Measurements from ENCODE around the gene PARP3.

Gene PARP3

DNA sequence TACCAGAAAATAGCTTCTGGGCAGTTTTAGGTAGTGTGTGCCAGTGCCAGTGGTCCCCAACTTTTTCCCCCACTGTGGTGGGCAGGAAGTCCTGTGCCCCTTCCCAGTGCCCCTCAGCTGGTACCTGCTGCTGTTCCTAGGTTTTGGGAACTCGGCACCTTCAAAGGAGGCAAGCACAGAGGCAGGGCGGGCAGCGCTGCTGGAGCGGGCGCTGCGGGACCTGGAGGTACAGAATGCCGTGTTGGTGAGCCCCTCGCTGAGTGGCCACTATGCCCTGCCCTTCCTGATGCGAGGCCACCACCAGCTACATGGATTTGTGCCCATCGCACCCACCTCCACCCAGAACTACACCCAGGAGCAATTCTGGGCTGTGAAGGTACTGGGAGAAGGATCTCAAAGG lies 38.1 kb downstream of the PARP3 start:
- peaks cover 19% of the 10 kb centered on the region for H3K27me3 ChIP-seq (ENCODE audit: control insufficient read depth, insufficient read depth, low read length)
- H3K4me3 ChIP-seq (ENCODE audit: low read depth, low read length): no peak overlapping the region

GRCh38 chr3:51982352-51982837 lies 40.2 kb downstream of the PARP3 start:
- Histone ChIP-seq H3K36me3 (ENCODE audit: control insufficient read depth, insufficient read depth, low read length) (no peaks in the 10 kb centered on the region), H3K27me3 (ENCODE audit: control insufficient read depth, insufficient read depth, low read length) (0 out of 2 replicates have a peak, but pooled peaks cover 2% of the 10 kb centered on the region), H3K9ac (ENCODE audit: low read depth, low read length) (peak overlapping the region; percentile 59), H3K9me3 (ENCODE audit: control insufficient read depth, insufficient read depth, low read length) (no peaks in the 10 kb centered on the region), H3K4me3 (ENCODE audit: low read depth, low read length) (peak overlapping the region; percentile 76), H3K4me1 (ENCODE audit: control insufficient read depth, insufficient read depth, low read length) (peaks cover 8% of the 10 kb centered on the region; the same call in 1 of the 2 replicates), H3K27ac (ENCODE audit: low read depth, low read length) (peak overlapping the region; percentile 94)

More for the DNA sequence above, 38.1 kb downstream of the PARP3 start:
- Histone ChIP-seq H3K27ac (ENCODE audit: low read depth, low read length) (no peak overlapping the region), H3K4me1 (ENCODE audit: control insufficient read depth, insufficient read depth, low read length) (peaks cover 14% of the 10 kb centered on the region), H3K36me3 (ENCODE audit: control insufficient read depth, insufficient read depth, low read length) (no peaks in the 10 kb centered on the region), H3K9ac (ENCODE audit: low read depth, low read length) (no peak overlapping the region), H3K9me3 (ENCODE audit: control insufficient read depth, insufficient read depth, low read length) (no peaks in the 10 kb centered on the region)

- Histone ChIP-seq H3K36me3 (ENCODE audit: control insufficient read depth, insufficient read depth, low read length) (no peaks in the 10 kb centered on the region), H3K9me3 (ENCODE audit: control insufficient read depth, insufficient read depth, low read length) (no peaks in the 10 kb centered on the region), H3K27ac (ENCODE audit: low read depth, low read length) (peak within 1 kb of the TSS; percentile 94), H3K4me1 (ENCODE audit: control insufficient read depth, insufficient read depth, low read length) (peaks cover 8% of the 10 kb centered on the region; the same call in 1 of the 2 replicates), H3K9ac (ENCODE audit: low read depth, low read length) (peak within 1 kb of the TSS; percentile 59), H3K27me3 (ENCODE audit: control insufficient read depth, insufficient read depth, low read length) (no peaks in the 10 kb centered on the region), H3K4me3 (ENCODE audit: low read depth, low read length) (peak within 1 kb of the TSS; percentile 76)
Observed at GRCh38 chr3:51982838-51983577, 40.8 kb downstream of the PARP3 start, which contains the start of gene ACY1. Gene ACY1, plus strand, starts transcription at chr3:51983535. Its CDS starts 530 bp downstream, at chr3:51984065.

DNA sequence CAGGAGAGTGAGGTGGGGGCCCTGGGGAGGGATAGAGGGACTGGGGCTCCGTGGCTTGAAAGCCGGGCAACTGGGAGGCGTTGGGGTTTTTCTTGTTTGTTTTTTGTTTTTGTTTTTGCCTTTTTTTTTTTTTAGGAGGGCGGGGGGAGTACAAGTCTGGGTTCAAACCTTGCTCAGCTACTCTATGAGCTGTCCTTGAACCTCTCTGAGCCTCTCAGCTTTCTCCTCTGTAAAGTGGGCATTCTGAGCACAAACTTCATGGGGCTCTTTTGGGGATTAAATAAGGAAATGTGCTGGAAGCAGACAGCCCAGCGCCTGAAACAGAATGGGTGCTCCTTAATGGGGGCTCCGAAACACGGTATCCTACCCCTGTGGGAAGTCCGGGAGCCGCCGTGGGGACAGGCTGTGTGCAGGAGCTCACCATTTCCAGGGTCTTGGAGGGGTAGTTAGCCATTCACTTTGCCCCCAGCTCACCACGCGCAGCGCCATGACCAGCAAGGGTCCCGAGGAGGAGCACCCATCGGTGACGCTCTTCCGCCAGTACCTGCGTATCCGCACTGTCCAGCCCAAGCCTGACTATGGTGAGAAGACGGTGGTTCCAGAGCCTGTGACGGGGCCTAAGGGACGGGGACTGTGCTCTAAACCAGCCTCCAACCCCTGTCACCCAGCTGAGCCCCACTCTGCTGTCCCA lies 41.6 kb downstream of the PARP3 start:
- no peaks in the 10 kb centered on the region for H3K27me3 ChIP-seq (ENCODE audit: control insufficient read depth, insufficient read depth, low read length)
- H3K9me3 ChIP-seq (ENCODE audit: control insufficient read depth, insufficient read depth, low read length): no peaks in the 10 kb centered on the region
- no peaks in the 10 kb centered on the region for H3K36me3 ChIP-seq (ENCODE audit: control insufficient read depth, insufficient read depth, low read length)
- H3K27ac ChIP-seq (ENCODE audit: low read depth, low read length): peak overlapping the region; percentile 94
- peak overlapping the region; percentile 59 for H3K9ac ChIP-seq (ENCODE audit: low read depth, low read length)
- peaks cover 8% of the 10 kb centered on the region; the same call in 1 of the 2 replicates for H3K4me1 ChIP-seq (ENCODE audit: control insufficient read depth, insufficient read depth, low read length)
- peak overlapping the region; percentile 76 for H3K4me3 ChIP-seq (ENCODE audit: low read depth, low read length)

GRCh38 chr3:51984269-51984647 lies 42.1 kb downstream of the PARP3 start:
- Histone ChIP-seq H3K27me3 (ENCODE audit: control insufficient read depth, insufficient read depth, low read length) (no peaks in the 10 kb centered on the region), H3K4me1 (ENCODE audit: control insufficient read depth, insufficient read depth, low read length) (peaks cover 8% of the 10 kb centered on the region; the same call in 1 of the 2 replicates), H3K9me3 (ENCODE audit: control insufficient read depth, insufficient read depth, low read length) (no peaks in the 10 kb centered on the region), H3K4me3 (ENCODE audit: low read depth, low read length) (no peak overlapping the region), H3K36me3 (ENCODE audit: control insufficient read depth, insufficient read depth, low read length) (peaks cover 3% of the 10 kb centered on the region; the same call in 1 of the 2 replicates), H3K27ac (ENCODE audit: low read depth, low read length) (no peak overlapping the region), H3K9ac (ENCODE audit: low read depth, low read length) (no peak overlapping the region)

DNA sequence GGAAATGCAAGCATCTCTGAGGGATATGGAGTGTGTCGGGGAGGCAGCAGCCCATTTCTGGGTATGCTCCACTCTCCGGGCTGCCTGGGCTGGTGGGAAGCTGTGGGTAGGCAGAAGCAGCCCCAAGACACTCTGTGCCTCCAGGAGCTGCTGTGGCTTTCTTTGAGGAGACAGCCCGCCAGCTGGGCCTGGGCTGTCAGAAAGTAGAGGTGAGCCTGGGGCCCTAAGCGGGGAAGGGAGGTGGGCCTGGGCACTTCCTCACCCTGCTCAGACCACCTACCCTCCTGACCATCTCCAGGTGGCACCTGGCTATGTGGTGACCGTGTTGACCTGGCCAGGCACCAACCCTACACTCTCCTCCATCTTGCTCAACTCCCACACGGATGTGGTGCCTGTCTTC lies 42.9 kb downstream of the PARP3 start:
- Histone ChIP-seq H3K9me3 (ENCODE audit: control insufficient read depth, insufficient read depth, low read length) (no peaks in the 10 kb centered on the region), H3K4me3 (ENCODE audit: low read depth, low read length) (no peak overlapping the region), H3K9ac (ENCODE audit: low read depth, low read length) (no peak overlapping the region), H3K4me1 (ENCODE audit: control insufficient read depth, insufficient read depth, low read length) (peaks cover 8% of the 10 kb centered on the region; the same call in 1 of the 2 replicates), H3K36me3 (ENCODE audit: control insufficient read depth, insufficient read depth, low read length) (peaks cover 3% of the 10 kb centered on the region; the same call in 1 of the 2 replicates), H3K27ac (ENCODE audit: low read depth, low read length) (no peak overlapping the region), H3K27me3 (ENCODE audit: control insufficient read depth, insufficient read depth, low read length) (no peaks in the 10 kb centered on the region)

DNA sequence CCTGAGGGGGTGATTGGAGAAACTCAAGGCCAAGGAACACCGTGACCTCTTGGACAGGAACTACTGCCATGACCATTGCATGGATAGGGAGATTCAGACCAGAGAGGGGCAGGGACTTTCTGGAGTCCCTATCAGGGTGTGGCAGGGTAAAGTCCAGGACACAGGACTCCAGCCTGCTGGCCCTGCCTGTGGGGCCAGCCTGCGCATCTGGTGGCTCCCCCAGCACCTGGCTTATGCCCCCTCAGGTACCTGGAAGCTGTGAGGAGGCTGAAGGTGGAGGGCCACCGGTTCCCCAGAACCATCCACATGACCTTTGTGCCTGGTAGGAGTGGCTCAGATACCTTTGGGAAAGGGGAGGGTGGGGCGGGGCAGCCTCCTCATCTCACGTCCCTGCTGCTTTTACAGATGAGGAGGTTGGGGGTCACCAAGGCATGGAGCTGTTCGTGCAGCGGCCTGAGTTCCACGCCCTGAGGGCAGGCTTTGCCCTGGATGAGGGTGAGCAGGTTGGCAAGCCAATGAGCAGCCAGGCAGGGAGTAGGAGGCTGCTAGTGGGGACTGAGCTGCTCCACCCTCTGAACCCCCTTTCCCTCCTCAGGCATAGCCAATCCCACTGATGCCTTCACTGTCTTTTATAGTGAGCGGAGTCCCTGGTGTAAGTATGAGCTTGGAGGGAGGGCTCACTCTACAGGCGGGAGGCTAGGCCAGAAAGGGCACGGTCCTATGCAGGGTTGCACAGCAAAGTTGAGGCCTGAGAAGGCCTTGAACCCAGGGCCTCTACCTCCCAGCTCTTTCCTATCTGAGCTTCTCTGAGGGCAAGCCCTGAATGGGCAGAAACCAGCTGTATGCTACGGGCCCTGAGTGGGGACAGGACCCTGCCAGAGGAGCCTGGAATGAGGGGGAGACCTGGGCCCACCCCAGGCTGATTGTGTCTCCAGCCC lies 44.1 kb downstream of the PARP3 start:
- Histone ChIP-seq H3K36me3 (ENCODE audit: control insufficient read depth, insufficient read depth, low read length) (peaks cover 3% of the 10 kb centered on the region; the same call in 1 of the 2 replicates), H3K4me3 (ENCODE audit: low read depth, low read length) (no peak overlapping the region), H3K27ac (ENCODE audit: low read depth, low read length) (no peak overlapping the region), H3K4me1 (ENCODE audit: control insufficient read depth, insufficient read depth, low read length) (peaks cover 8% of the 10 kb centered on the region; the same call in 1 of the 2 replicates), H3K27me3 (ENCODE audit: control insufficient read depth, insufficient read depth, low read length) (no peaks in the 10 kb centered on the region), H3K9ac (ENCODE audit: low read depth, low read length) (no peak overlapping the region), H3K9me3 (ENCODE audit: control insufficient read depth, insufficient read depth, low read length) (no peaks in the 10 kb centered on the region)

DNA sequence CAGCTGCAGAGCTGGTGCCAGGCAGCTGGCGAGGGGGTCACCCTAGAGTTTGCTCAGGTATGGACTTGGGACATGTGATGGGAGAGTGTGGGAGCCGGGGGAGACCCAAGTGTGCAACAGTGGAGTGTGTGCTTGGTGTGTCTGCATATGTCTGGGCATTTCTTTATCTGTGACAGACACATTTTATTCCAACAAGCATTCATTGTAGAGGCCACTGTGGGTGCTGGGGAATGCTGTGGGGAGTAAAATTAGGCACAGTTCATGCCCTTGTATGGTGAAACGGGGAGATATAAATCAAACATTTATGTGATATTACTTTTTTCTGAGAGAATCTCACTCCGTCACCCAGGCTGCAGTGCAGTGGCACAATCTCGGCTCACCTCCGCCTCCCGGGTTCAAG lies 45.4 kb downstream of the PARP3 start:
- H3K4me1 ChIP-seq (ENCODE audit: control insufficient read depth, insufficient read depth, low read length): 0 out of 2 replicates have a peak, but pooled peaks cover 4% of the 10 kb centered on the region
- H3K27me3 ChIP-seq (ENCODE audit: control insufficient read depth, insufficient read depth, low read length): no peaks in the 10 kb centered on the region
- no peak overlapping the region for H3K9ac ChIP-seq (ENCODE audit: low read depth, low read length)
- no peak overlapping the region for H3K27ac ChIP-seq (ENCODE audit: low read depth, low read length)
- no peak overlapping the region for H3K4me3 ChIP-seq (ENCODE audit: low read depth, low read length)
- H3K9me3 ChIP-seq (ENCODE audit: control insufficient read depth, insufficient read depth, low read length): no peaks in the 10 kb centered on the region
- H3K36me3 ChIP-seq (ENCODE audit: control insufficient read depth, insufficient read depth, low read length): peaks cover 13% of the 10 kb centered on the region

DNA sequence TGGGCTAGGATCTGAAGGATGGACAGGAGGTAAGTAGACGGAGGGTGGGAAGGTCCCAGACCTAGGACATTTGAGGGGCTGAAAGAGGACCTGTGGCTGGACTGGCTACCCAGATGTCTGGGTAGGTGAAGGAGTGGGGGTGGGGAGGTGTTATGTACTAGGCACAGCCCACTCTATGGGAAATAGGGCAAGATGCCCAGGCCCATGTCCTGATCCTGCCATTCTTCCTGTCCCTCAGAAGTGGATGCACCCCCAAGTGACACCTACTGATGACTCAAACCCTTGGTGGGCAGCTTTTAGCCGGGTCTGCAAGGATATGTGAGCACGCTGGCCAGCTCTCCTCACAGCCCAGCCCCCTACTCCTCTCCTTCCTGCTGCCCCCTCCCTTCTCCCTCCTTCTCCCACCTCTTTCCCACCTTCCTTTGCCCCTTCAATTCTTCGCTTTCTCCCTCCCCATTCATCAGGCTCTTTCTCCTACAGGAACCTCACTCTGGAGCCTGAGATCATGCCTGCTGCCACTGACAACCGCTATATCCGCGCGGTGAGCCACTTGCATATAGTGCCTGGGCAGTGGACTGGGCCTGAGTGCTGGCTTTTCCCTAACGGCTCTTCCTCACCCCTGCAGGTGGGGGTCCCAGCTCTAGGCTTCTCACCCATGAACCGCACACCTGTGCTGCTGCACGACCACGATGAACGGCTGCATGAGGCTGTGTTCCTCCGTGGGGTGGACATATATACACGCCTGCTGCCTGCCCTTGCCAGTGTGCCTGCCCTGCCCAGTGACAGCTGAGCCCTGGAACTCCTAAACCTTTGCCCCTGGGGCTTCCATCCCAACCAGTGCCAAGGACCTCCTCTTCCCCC lies 46.4 kb downstream of the PARP3 start:
- H3K27ac ChIP-seq (ENCODE audit: low read depth, low read length): no peak overlapping the region
- no peaks in the 10 kb centered on the region for H3K27me3 ChIP-seq (ENCODE audit: control insufficient read depth, insufficient read depth, low read length)
- H3K9ac ChIP-seq (ENCODE audit: low read depth, low read length): no peak overlapping the region

More for the DNA sequence above, 46.4 kb downstream of the PARP3 start:
- no peak overlapping the region for H3K4me3 ChIP-seq (ENCODE audit: low read depth, low read length)
- 0 out of 2 replicates have a peak, but pooled peaks cover 4% of the 10 kb centered on the region for H3K4me1 ChIP-seq (ENCODE audit: control insufficient read depth, insufficient read depth, low read length)
- no peaks in the 10 kb centered on the region for H3K9me3 ChIP-seq (ENCODE audit: control insufficient read depth, insufficient read depth, low read length)
- H3K36me3 ChIP-seq (ENCODE audit: control insufficient read depth, insufficient read depth, low read length): peaks cover 21% of the 10 kb centered on the region
